IMR-90 (cell line): Measurements from ENCODE around the gene PARL. TPM values are rescaled to one million over a fixed set of nuclear protein-coding genes. Genes with fewer than 3 reads are reported as not detected.

Source experiments
- ATAC-seq: fragments of 200-7000 bp; cut with Tn5 transposase; 2 replicates; pipeline ENCODE4 v1.9.1; 2020; ENCODE audit warnings: low read depth, mild to moderate bottlenecking, moderate library complexity
- BruUV-seq: library from RNA; stranded (reverse); fragments of 400-500 nt; replicated peaks from 2 replicates; lab custom pipeline; 2021; lab: Mats Ljungman, UMichigan
- CTCF ChIA-PET: fragments of 300-600 bp; formaldehyde crosslinking; extraction: SDS; loops from one replicate; lab custom pipeline; 2021; ENCODE audit warnings: antibody characterized with exemption; lab: Yijun Ruan, JAX
- POLR2A ChIA-PET: fragments of 300-600 bp; sonication (Branson Sonifier 250); formaldehyde crosslinking; loops from one replicate; lab custom pipeline; 2022; ENCODE audit warnings: antibody characterized with exemption; ENCODE audit not compliant: unreplicated experiment; lab: Charles Lee
- DNase-seq: peaks from one replicate; pipeline ENCODE4 v3.0.0; 2013
- H2AFZ ChIP-seq: replicated peaks from 2 replicates; pipeline ENCODE3; 2013; ENCODE audit warnings: low read length, mild to moderate bottlenecking; ENCODE audit not compliant: poor library complexity
- H2AK5ac ChIP-seq: 2 replicates; pipeline ENCODE4 v1.6.1; 2013; ENCODE audit warnings: low read depth, low read length, inconsistent platforms
- H2AK9ac ChIP-seq: replicated peaks from 2 replicates; pipeline ENCODE3; 2013; ENCODE audit warnings: mild to moderate bottlenecking, low read depth, low read length, moderate library complexity; ENCODE audit not compliant: poor library complexity
- H2BK120ac ChIP-seq: 2 replicates; pipeline ENCODE4 v1.6.1; 2013; ENCODE audit warnings: low read depth, low read length, inconsistent platforms
- H2BK15ac ChIP-seq: 3 replicates; pipeline ENCODE4 v1.6.1; 2013; ENCODE audit warnings: low read depth, low read length, inconsistent platforms
- H2BK20ac ChIP-seq: 2 replicates; pipeline ENCODE4 v1.6.1; 2013; ENCODE audit warnings: low read depth, mild to moderate bottlenecking, inconsistent platforms, low read length, moderate library complexity
- H2BK5ac ChIP-seq: 2 replicates; pipeline ENCODE4 v1.6.1; 2013; ENCODE audit warnings: mild to moderate bottlenecking, low read depth, low read length, inconsistent platforms; ENCODE audit not compliant: poor library complexity, severe bottlenecking
- H3K14ac ChIP-seq: replicated peaks from 2 replicates; pipeline ENCODE4 v1.6.1; 2013; ENCODE audit warnings: low read depth, low read length, inconsistent platforms
- H3K18ac ChIP-seq: 2 replicates; pipeline ENCODE4 v1.6.1; 2013; ENCODE audit warnings: low read depth, low read length, control low read depth
- H3K23ac ChIP-seq: 2 replicates; pipeline ENCODE4 v1.6.1; 2013; ENCODE audit warnings: low read depth, low read length, inconsistent platforms
- H3K27ac ChIP-seq: 2 replicates; pipeline ENCODE4 v1.5.1; 2013; ENCODE audit warnings: mild to moderate bottlenecking, control low read depth, low read length; ENCODE audit not compliant: insufficient read depth
- H3K27me3 ChIP-seq: 2 replicates; pipeline ENCODE4 v1.6.1; 2013; ENCODE audit warnings: low read length; ENCODE audit not compliant: control insufficient read depth, insufficient read depth
- H3K36me3 ChIP-seq: 2 replicates; pipeline ENCODE4 v1.6.1; 2013; ENCODE audit warnings: low read length, mixed read lengths; ENCODE audit not compliant: control insufficient read depth, insufficient read depth
- H3K4ac ChIP-seq: 2 replicates; pipeline ENCODE4 v1.6.1; 2013; ENCODE audit warnings: low read depth, low read length, inconsistent platforms
- H3K4me1 ChIP-seq: 2 replicates; pipeline ENCODE4 v1.6.1; 2013; ENCODE audit warnings: low read length, mixed read lengths; ENCODE audit not compliant: control insufficient read depth, insufficient read depth
- H3K4me2 ChIP-seq: 2 replicates; pipeline ENCODE4 v1.6.1; 2013; ENCODE audit warnings: low read depth, mild to moderate bottlenecking, control low read depth, low read length, moderate library complexity
- H3K4me3 ChIP-seq: 2 replicates; pipeline ENCODE4 v1.5.1; 2013; ENCODE audit warnings: low read depth, mild to moderate bottlenecking, control low read depth, low read length, moderate library complexity; ENCODE audit not compliant: insufficient read depth
- H3K56ac ChIP-seq: 2 replicates; pipeline ENCODE4 v1.6.1; 2013; ENCODE audit warnings: low read length, inconsistent platforms; ENCODE audit not compliant: insufficient read depth; ENCODE audit errors: extremely low read depth
- H3K79me1 ChIP-seq, 2 experiments: 2 replicates each; pipeline ENCODE4 v1.6.1; 2013; ENCODE audit warnings: low read length in 2 of 2, inconsistent platforms in 1 of 2, low read depth in 1 of 2
- H3K9ac ChIP-seq: 2 replicates; pipeline ENCODE4 v1.6.1; 2013; ENCODE audit warnings: low read depth, low read length, control low read depth
- H3K9me1 ChIP-seq: 2 replicates; pipeline ENCODE4 v1.6.1; 2013; ENCODE audit warnings: low read length, inconsistent platforms; ENCODE audit not compliant: insufficient read depth
- H3K9me3 ChIP-seq: 2 replicates; pipeline ENCODE4 v1.6.1; 2013; ENCODE audit warnings: low read length; ENCODE audit not compliant: control insufficient read depth, insufficient read depth
- H4K20me1 ChIP-seq: 2 replicates; pipeline ENCODE4 v1.6.1; 2013; ENCODE audit warnings: low read length, inconsistent platforms; ENCODE audit not compliant: insufficient read depth
- H4K5ac ChIP-seq: 2 replicates; pipeline ENCODE4 v1.6.1; 2013; ENCODE audit warnings: mild to moderate bottlenecking, low read depth, low read length, control low read depth
- H4K8ac ChIP-seq, 2 experiments: 2 replicates each; pipeline ENCODE4 v1.6.1; 2013; ENCODE audit warnings: low read depth in 2 of 2, low read length in 2 of 2, control low read depth in 1 of 2, inconsistent platforms in 1 of 2
- H4K91ac ChIP-seq: 2 replicates; pipeline ENCODE4 v1.6.1; 2013; ENCODE audit warnings: low read depth, low read length, inconsistent platforms; ENCODE audit not compliant: insufficient read depth
- BHLHE40 ChIP-seq: fragments of 150-350 bp; IDR thresholded peaks from 2 replicates; pipeline ENCODE4 v1.6.1; 2016; ENCODE audit warnings: mild to moderate bottlenecking, low read depth, low read length
- CHD1 ChIP-seq: IDR thresholded peaks from 2 replicates; pipeline ENCODE4 v1.6.1; 2012; ENCODE audit warnings: low read depth, low read length, improper control_type of control experiment
- ELK1 ChIP-seq: fragments of 150-350 bp; IDR thresholded peaks from 2 replicates; pipeline ENCODE4 v1.6.1; 2016; ENCODE audit warnings: low read depth, mild to moderate bottlenecking, low read length, moderate library complexity, borderline replicate concordance
- FOS ChIP-seq: fragments of 150-350 bp; IDR thresholded peaks from 2 replicates; pipeline ENCODE4 v1.6.1; 2016; ENCODE audit warnings: low read depth, low read length
- MAZ ChIP-seq: IDR thresholded peaks from 2 replicates; pipeline ENCODE4 v1.6.1; 2012; ENCODE audit warnings: low read depth, mild to moderate bottlenecking, low read length, improper control_type of control experiment, moderate library complexity, borderline replicate concordance
- MXI1 ChIP-seq: IDR thresholded peaks from 2 replicates; pipeline ENCODE4 v1.6.1; 2012; ENCODE audit warnings: low read depth, mild to moderate bottlenecking, low read length, moderate library complexity, borderline replicate concordance
- RCOR1 ChIP-seq: IDR thresholded peaks from 2 replicates; pipeline ENCODE4 v1.6.1; 2012; ENCODE audit warnings: mild to moderate bottlenecking, low read length, improper control_type of control experiment; ENCODE audit not compliant: insufficient replicate concordance
- SMC3 ChIP-seq: fragments of 150-350 bp; IDR thresholded peaks from 2 replicates; pipeline ENCODE4 v1.6.1; 2016; ENCODE audit warnings: low read depth, mild to moderate bottlenecking, antibody characterized with exemption, low read length, moderate library complexity
- USF2 ChIP-seq: fragments of 150-350 bp; IDR thresholded peaks from 2 replicates; pipeline ENCODE4 v1.6.1; 2017; ENCODE audit warnings: mild to moderate bottlenecking, antibody characterized with exemption, low read length, low read depth
- WGBS, 2 experiments: methylation state at CpG; one replicate each; pipeline versions ENCODE4 v1.1.5 to v1.1.7; 2013; ENCODE audit warnings: missing lambda C conversion rate in 2 of 2; ENCODE audit not compliant: insufficient read length in 1 of 2; ENCODE audit errors: extremely low coverage in 2 of 2; 5-methylcytosine and 5-hydroxymethylcytosine counted together
- dilution Hi-C: fragments of 300-500 bp; cut with HindIII; formaldehyde crosslinking; loops from one replicate; pipeline ENCODE4 v1.14.3; 2018; ENCODE audit warnings: low sequenced_read_pairs; ENCODE audit not compliant: unreplicated experiment
- in situ Hi-C: fragments of 300-500 bp; cut with MboI; formaldehyde crosslinking; loops from 3 replicates; pipeline ENCODE4 v1.14.3; 2019; ENCODE audit warnings: low sequenced_read_pairs, inconsistent platforms, mixed read lengths
- intact Hi-C: fragments of 100-400 bp; cut with micrococcal nuclease; formaldehyde crosslinking; loops from 2 replicates; pipeline ENCODE4 v1.10.0; 2022
- polyA plus RNA-seq, 3 experiments: library from polyadenylated mRNA; depleted of rRNA; stranded (reverse); fragments of >200 nt; gene quantifications; 2 replicates each; pipeline ENCODE4 v1.2.3, GENCODE V29; 2012; ENCODE audit warnings: low replicate concordance in 1 of 3
- total RNA-seq: library from RNA; depleted of rRNA; stranded (reverse); fragments of >200 nt; gene quantifications from 2 replicates; pipeline ENCODE4 v1.2.3, GENCODE V29; 2012

PARL gene
- total and polyA plus RNA-seq, 2 of the 4 experiments (the other 2 are of a cell fraction): 35.5 to 42.6 TPM

- ATAC-seq (no peak), DNase-seq (no peak)
- ChIA-PET POLR2A (no interaction called here), CTCF (interaction anchor here (1.0 kb wide), 1 partner anchor 52 kb away, joined by 3 read pairs; no protein-coding TSS in a partner anchor)
- no peak overlapping the region for H3K14ac ChIP-seq
- no peak overlapping the region for H2BK5ac ChIP-seq
- no peaks in the 10 kb centered on the region for H3K9me3 ChIP-seq
- no peak overlapping the region for H3K27ac ChIP-seq
- intact Hi-C loops (no loop called here), in situ Hi-C loops (no loop called here), dilution Hi-C loops (no loop called here)
- no peak overlapping the region for H2BK120ac ChIP-seq
- H3K18ac ChIP-seq: no peak overlapping the region
- no peak overlapping the region for H2AFZ ChIP-seq
- no peak overlapping the region for H2BK20ac ChIP-seq
- H3K79me1 ChIP-seq: peaks cover 5 to 17% of the 10 kb centered on the region in 2 experiments; a peak in 2 of 4 replicates
- H4K20me1 ChIP-seq: no peaks in the 10 kb centered on the region
- H3K9ac ChIP-seq: no peak overlapping the region
- peaks cover 4% of the 10 kb centered on the region for H3K9me1 ChIP-seq
- H2AK5ac ChIP-seq: no peak overlapping the region
- BruUV-seq: no TSS peak
- no peak overlapping the region for H2AK9ac ChIP-seq
- 100% methylated on average over 2 of the region's 6 CpGs; no CpG with 5 or more reads in 1 of the 2 experiments for WGBS, 2 experiments
- H4K8ac ChIP-seq: no peak overlapping the region
- H2BK15ac ChIP-seq: no peak overlapping the region
- no peak overlapping the region for H4K5ac ChIP-seq
- H3K27me3 ChIP-seq: no peaks in the 10 kb centered on the region
- peaks cover 40% of the 10 kb centered on the region for H3K36me3 ChIP-seq
- no peak overlapping the region for H3K56ac ChIP-seq
- no peaks in the 10 kb centered on the region for H3K4me1 ChIP-seq
- no peak overlapping the region for H3K4me2 ChIP-seq
- TF ChIP-seq ELK1 (no peak), MXI1 (no peak), BHLHE40 (no peak), MAZ (no peak), RCOR1 (no peak), CHD1 (no peak), SMC3 (no peak), USF2 (no peak), FOS (no peak)
- H3K4ac ChIP-seq: no peak overlapping the region
- no peak overlapping the region for H3K23ac ChIP-seq
- no peak overlapping the region for H4K91ac ChIP-seq
- H3K4me3 ChIP-seq: no peak overlapping the region
Measured at GRCh38 chr3:183833516-183833915, 51.2 kb downstream of the PARL start.
